ENCODE measurements around the gene MYO18A.

DNA sequence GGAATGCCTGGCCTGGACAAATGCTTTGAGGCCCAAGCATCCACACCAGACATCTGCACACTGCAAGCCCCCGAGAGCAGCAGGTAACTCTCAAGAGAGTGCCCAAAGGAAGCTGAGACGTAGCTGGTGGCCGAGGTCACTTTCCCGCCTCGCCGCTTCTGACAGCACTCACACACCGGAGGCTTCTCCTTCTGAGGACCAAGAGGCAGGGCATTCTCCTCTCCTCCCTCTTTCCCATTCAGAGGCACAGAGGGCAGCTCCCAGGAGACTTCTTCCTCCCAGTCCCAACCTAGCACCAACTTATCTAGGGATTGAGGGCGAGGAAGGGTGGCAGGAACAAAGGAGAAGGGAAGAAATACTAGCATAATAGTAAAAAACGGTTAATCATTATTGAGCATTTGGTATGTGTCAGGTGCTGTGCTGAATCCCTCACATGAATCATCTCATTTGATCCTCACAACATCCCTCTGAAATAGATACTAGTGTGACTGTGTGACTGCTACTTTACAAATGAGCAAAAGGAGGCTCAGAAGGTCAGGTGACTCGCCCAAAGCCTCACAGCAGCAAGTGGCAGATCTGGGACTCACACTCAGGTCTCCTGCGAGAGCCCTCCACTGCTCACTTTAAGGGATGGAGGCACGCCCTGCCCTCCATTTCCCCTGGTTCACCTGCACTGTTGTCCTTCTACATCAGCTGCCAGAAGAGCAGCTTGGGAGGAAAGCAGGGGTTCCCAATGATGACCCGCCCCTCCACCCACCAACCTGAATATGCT is 41.8 kb downstream of the MYO18A start:
- TF ChIP-seq, protein P1, sequence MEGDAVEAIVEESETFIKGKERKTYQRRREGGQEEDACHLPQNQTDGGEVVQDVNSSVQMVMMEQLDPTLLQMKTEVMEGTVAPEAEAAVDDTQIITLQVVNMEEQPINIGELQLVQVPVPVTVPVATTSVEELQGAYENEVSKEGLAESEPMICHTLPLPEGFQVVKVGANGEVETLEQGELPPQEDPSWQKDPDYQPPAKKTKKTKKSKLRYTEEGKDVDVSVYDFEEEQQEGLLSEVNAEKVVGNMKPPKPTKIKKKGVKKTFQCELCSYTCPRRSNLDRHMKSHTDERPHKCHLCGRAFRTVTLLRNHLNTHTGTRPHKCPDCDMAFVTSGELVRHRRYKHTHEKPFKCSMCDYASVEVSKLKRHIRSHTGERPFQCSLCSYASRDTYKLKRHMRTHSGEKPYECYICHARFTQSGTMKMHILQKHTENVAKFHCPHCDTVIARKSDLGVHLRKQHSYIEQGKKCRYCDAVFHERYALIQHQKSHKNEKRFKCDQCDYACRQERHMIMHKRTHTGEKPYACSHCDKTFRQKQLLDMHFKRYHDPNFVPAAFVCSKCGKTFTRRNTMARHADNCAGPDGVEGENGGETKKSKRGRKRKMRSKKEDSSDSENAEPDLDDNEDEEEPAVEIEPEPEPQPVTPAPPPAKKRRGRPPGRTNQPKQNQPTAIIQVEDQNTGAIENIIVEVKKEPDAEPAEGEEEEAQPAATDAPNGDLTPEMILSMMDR (IDR thresholded peaks at IDR 0.05): no peak
- no peak for TF ChIP-seq POLR2A (IDR thresholded peaks at IDR 0.05)
- TF ChIP-seq EP300 (IDR thresholded peaks at IDR 0.05): no peak
